ENCODE data around the gene LEAP2. TPM values are rescaled to one million over a fixed set of nuclear protein-coding genes. Genes with fewer than 3 reads are reported as not detected.

Gene LEAP2
- total and polyA plus RNA-seq, 11 donors = 0.16 to 2.0 (median 0.91) TPM

- TF ChIP-seq CTCF (IDR thresholded peaks at IDR 0.05) (no peak), POLR2A (IDR thresholded peaks at IDR 0.05) (no peak)
- 81 to 97% (median 92%) methylated on average over 13 to 15 of the region's 15 CpGs for WGBS, 4 donors
- intact Hi-C loops (cut with DNase I) = loop anchor here in 7 of 10 donors (2.0 to 5.0 kb wide), 5 partner anchors 32 to 52 kb away; partner anchors contain the start of genes GDF9 (in 5 of the 7) and UQCRQ (in 5 of the 7)
- DNase-seq (no peak), ATAC-seq (no peak)
- Histone ChIP-seq H3K27ac (peak overlapping the region in 10 of 12 donors; percentile 63 to 91 (median 84)), H3K4me3 (peak overlapping the region in 11 of 12 donors; percentile 54 to 90 (median 78)), H3K4me1 (peaks cover 0 to 22% (median 10%) of the 10 kb centered on the region in 12 donors), H3K36me3 (no peaks in the 10 kb centered on the region), H3K9me3 (no peaks in the 10 kb centered on the region), H3K27me3 (peaks cover 0 to 11% (median 0%) of the 10 kb centered on the region in 9 donors)
Observed at GRCh38 chr5:132831095-132831860, 42.2 kb upstream of the LEAP2 start.

- Histone ChIP-seq H3K9me3 (no peaks in the 10 kb centered on the region), H3K27ac (no peak overlapping the region), H3K27me3 (peaks cover 0 to 3% (median 0%) of the 10 kb centered on the region in 9 donors), H3K36me3 (no peaks in the 10 kb centered on the region), H3K4me3 (no peak overlapping the region), H3K4me1 (peaks cover 0 to 20% (median 9%) of the 10 kb centered on the region in 12 donors)
- TF ChIP-seq POLR2A (IDR thresholded peaks at IDR 0.05) (no peak), CTCF (IDR thresholded peaks at IDR 0.05) (no peak)
- intact Hi-C loops (cut with DNase I) = loop anchor here in 5 of 10 donors (5.0 kb wide), 2 partner anchors 35 to 50 kb away; partner anchors contain the start of genes GDF9 (in 4 of the 5) and UQCRQ (in 4 of the 5)
- 92 to 96% (median 92%) methylated on average over 5 of the region's 5 CpGs for WGBS, 4 donors
- DNase-seq (no peak), ATAC-seq (no peak)
Observed at GRCh38 chr5:132832612-132833011, 40.9 kb upstream of the LEAP2 start.

- no peak for TF ChIP-seq CTCF (IDR thresholded peaks at IDR 0.05)
- TF ChIP-seq POLR2A (IDR thresholded peaks at IDR 0.05) = no peak
- H3K4me3 ChIP-seq = no peak overlapping the region
- no peaks in the 10 kb centered on the region for H3K36me3 ChIP-seq
- DNase-seq = no peak
- H3K27me3 ChIP-seq = peaks cover 0 to 3% (median 0%) of the 10 kb centered on the region in 9 donors
- peaks cover 0 to 20% (median 8%) of the 10 kb centered on the region in 12 donors for H3K4me1 ChIP-seq
- no peak overlapping the region for H3K27ac ChIP-seq
- no peaks in the 10 kb centered on the region for H3K9me3 ChIP-seq
- 96 to 99% (median 97%) methylated on average over 3 of the region's 3 CpGs for WGBS, 4 donors
- intact Hi-C loops (cut with DNase I) = loop anchor here in 6 of 10 donors (2.0 to 5.0 kb wide), 3 partner anchors 27 to 48 kb away; partner anchors contain the start of genes GDF9 (in 4 of the 6) and UQCRQ (in 4 of the 6)
- ATAC-seq = no peak
Observed at GRCh38 chr5:132834057-132834456, 39.4 kb upstream of the LEAP2 start.

GRCh38 chr5:132836852-132837251, 36.6 kb upstream of the LEAP2 start:
- Histone ChIP-seq H3K27me3 (no peaks in the 10 kb centered on the region), H3K4me3 (no peak overlapping the region), H3K4me1 (peaks cover 0 to 25% (median 0%) of the 10 kb centered on the region in 12 donors), H3K27ac (no peak overlapping the region), H3K36me3 (no peaks in the 10 kb centered on the region), H3K9me3 (no peaks in the 10 kb centered on the region)
- ATAC-seq = no peak
- TF ChIP-seq POLR2A (IDR thresholded peaks at IDR 0.05) (no peak), CTCF (IDR thresholded peaks at IDR 0.05) (no peak)
- intact Hi-C loops (cut with DNase I) = no loop called here
- no peak for DNase-seq
- 96 to 100% (median 99%) methylated on average over 1 of the region's 1 CpG for WGBS, 4 donors

All from heart left ventricle (tissue), 16 donors.